ENCODE results near the gene PDIA2.

PDIA2 gene

DNA sequence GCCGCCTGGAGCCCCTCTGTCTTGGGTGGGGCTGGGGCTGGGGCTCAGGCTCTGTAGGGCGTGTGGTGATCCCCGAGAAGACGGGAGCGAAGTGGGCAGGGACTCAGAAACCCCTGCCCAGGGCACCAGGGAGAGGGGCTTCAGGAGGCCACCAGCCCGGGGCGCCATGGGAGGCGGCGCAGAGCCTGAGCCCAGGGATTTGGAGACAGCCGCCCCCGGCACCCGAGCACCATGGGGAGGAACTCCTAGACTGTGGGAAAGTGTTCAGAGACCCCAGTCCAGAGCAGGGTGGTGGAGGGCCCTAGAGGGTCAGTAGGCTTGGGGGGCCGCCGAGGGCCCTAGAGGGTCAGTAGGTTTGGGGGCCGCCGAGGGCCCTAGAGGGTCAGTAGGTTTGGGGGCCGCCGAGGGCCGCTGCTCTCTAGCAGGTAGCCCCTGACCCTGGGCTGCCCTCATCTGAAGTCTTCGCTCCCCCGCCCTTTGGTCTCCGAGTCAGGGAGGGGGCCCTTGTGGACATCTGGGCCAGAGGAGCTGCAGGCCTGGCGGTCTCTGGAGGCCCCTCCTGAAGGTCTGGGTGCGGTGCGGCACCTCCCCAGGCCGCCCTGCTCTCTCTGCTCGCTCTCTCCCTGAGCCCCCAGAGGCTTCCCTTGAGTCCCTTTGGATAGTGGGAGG lies 1.8 kb upstream of the PDIA2 start:
- no peak for DNase-seq

- no peak for DNase-seq
These were observed 1.2 kb upstream of the PDIA2 start for GRCh38 chr16:281660-282255.

DNA sequence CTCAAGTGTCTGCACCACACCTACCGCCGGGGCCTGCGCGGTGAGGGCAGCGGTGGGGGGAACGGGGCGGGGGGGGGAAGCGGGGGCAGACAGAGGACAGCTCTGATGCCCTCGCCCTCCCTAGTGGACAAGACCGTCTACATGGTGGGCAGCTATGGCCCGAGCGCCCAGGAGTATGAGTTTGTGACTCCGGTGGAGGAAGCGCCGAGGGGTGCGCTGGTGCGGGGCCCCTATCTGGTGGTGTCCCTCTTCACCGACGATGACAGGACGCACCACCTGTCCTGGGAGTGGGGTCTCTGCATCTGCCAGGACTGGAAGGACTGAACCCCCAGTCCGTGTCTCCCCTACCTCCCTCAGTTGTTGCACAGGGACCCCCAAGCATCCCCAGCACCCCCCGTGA lies 473 bp upstream of the PDIA2 start:
- no peak for DNase-seq

GRCh38 chr16:284204-285120 lies 1.5 kb downstream of the PDIA2 start:
- no peak for DNase-seq

- DNase-seq, result no peak
These were observed 2.4 kb downstream of the PDIA2 start for GRCh38 chr16:285146-286055.

- no peak for DNase-seq
These were observed 3.7 kb downstream of the PDIA2 start for GRCh38 chr16:286491-287297.

- DNase-seq, result no peak
These were observed 4.4 kb downstream of the PDIA2 start for GRCh38 chr16:287298-287811.

GRCh38 chr16:287981-288920 lies 5.3 kb downstream of the PDIA2 start:
- no peak for DNase-seq

GRCh38 chr16:289395-289997 lies 6.5 kb downstream of the PDIA2 start:
- no peak for DNase-seq

DNA sequence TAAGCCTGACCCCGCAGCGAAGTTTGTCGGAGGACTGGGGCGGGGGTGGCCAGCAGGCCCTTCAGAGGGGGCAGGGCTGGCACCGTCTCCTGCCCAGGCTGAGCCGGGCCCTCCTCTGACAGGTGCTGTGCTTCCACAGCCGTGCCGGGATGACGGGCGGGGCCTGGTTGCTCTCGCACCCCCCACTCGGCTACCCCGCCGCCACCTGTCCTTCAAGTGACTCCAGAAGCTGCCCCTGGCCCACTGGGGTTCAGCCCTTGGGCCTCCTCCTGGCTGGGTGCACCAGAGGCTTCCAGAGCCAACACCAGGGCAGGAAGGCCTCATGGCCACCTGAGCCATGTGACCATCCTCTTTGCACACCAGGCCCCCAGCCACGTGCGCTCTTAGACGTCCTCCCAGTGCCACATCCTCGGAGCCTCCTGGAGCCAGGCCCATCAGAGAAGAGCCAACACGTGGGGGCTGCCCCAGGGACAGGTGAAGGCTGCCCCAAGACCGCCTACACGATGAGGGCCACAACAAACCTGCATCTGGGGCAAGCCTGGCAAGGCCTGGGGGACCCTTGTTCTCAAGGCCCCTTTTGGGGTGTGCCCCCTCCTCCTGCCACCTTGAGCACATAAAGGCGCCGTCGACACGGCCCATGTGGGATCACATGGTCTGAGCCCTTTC lies 7.2 kb downstream of the PDIA2 start:
- DNase-seq, result no peak

- no peak for DNase-seq
These were observed 7.9 kb downstream of the PDIA2 start for GRCh38 chr16:290681-291405.

DNA sequence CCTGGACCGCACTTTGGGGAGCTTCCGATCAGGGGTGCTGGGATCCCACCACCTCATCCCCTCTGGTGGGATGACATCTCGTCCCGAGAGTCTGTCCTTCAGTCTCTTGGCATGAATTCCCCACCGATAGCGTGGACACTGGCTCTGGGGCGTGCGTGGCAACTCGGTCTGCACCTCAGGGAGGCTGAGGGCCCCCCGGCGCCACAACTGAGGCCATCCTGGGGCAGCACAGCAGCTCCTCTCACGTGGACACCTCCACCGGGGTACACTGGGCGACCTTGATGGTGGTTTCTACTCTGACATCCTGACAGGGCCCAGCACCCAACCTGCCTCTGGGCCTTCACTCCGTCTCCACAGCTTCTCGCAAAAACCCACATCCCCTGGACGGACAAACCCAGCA lies 8.6 kb downstream of the PDIA2 start:
- no peak for DNase-seq

DNA sequence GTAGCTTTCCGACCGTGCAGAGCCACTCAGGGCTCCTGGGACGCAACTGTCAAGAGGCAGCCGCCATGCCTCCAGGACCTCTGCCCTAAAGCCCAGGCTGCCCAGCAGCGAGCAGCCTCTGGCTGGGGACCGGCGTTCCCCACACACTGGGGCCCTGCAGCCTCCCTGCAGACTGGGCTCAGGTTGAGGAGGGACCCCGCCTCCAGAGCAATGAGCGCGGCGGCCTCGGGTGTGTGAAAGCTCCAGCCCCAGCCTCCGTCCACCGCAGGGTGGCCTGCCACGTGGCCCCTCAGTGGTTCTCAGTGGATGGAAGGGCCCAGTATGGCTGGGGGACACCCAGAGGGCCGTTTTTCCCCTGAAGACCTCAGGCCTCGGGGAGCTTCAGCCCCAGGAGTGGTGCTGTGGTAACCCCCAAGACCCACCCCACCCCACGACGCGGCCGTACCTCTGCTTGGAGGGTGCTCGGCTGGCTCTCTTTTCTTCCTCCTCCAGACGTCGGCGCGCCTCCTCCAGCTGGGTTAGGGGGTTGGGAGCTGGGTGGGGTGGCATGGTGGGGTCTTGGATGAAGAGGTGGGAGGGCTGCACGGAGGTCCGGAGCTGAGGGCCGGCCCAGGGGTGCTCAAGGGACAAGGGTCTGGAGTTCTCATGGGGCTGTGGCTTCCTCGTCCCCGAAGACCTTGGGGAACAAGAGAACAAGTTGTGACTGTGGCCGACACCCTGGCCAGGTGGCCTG lies 10.2 kb downstream of the PDIA2 start:
- no peak for DNase-seq

DNA sequence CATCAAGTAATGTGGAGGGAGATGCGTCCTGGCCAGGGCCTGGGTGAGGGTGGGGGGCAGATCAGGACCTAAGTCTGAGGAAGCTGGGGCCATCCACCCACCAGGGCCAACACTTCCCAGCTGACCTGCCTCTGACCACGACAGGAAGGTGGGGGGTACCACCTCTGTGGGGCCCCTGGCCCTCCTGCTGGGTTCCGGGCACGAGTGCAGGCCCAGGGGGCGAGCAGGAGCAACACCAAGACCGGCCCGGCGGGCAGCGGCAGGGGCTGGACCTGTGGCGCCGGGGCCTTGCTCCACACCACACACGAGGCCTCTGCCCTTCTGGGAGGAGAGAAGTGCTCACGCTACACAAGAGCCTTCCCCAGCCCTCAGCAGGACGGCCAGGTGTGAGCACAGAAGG lies 13.3 kb downstream of the PDIA2 start:
- DNase-seq, result no peak

- no peak for DNase-seq
These were observed 14.0 kb downstream of the PDIA2 start for GRCh38 chr16:296806-297510.

DNA sequence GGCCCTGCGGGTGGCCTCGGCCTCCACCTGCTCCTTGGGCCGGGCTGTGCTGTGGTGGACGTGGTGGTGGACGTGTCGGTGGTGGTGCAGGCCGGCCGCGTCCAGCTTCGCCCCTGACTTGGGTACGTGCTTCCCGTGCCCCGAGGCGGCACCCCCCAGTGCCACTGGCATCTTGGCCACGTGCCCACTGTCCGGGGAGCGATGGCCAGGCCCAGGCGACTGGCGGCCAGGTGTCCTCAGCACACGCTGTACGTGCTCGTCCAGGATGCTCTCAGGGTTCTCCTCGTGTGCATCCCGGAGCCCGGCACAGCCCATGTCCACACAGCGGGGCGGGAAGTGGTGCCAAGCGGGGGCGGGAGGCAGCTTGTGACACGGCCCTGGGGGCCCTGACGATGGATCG lies 14.9 kb downstream of the PDIA2 start:
- no peak for DNase-seq

- no peak for DNase-seq
These were observed 18.3 kb downstream of the PDIA2 start for GRCh38 chr16:301235-301634.

Data from activated CD4-positive, alpha-beta T cell treated with anti-CD3 and anti-CD28 coated beads, Interleukin-2, amount 50 U/mL, for 48 hours (primary cell).